Measurements from ENCODE around the gene GJA1.

GJA1 gene

GRCh38 chr6:121405306-121405705 lies 30.1 kb upstream of the GJA1 start:
- no peak for TF ChIP-seq CTCF (IDR thresholded peaks at IDR 0.05)

- TF ChIP-seq CTCF (IDR thresholded peaks at IDR 0.05) = no peak
Measured at GRCh38 chr6:121408321-121408720, 27.1 kb upstream of the GJA1 start.

- TF ChIP-seq CTCF (IDR thresholded peaks at IDR 0.05) = no peak
Measured at GRCh38 chr6:121413879-121414278, 21.6 kb upstream of the GJA1 start.

- TF ChIP-seq CTCF (IDR thresholded peaks at IDR 0.05) = no peak
Measured at GRCh38 chr6:121418346-121418745, 17.1 kb upstream of the GJA1 start.

GRCh38 chr6:121426686-121427085 lies 8.8 kb upstream of the GJA1 start:
- no peak for TF ChIP-seq CTCF (IDR thresholded peaks at IDR 0.05)

- no peak for TF ChIP-seq CTCF (IDR thresholded peaks at IDR 0.05)
Measured at GRCh38 chr6:121428872-121429756, 6.3 kb upstream of the GJA1 start.

- TF ChIP-seq CTCF (IDR thresholded peaks at IDR 0.05) = peak; percentile 82
Measured at GRCh38 chr6:121430514-121431460, 4.7 kb upstream of the GJA1 start.

Data from LNCAP (cell line).